B cell (primary cell): ENCODE measurements around the gene TCF3. TPM values are rescaled to one million over a fixed set of nuclear protein-coding genes. Genes with fewer than 3 reads are reported as not detected.

Experiments
- ATAC-seq: fragments of 200-7000 bp; cut with Tn5 transposase; one replicate; pipeline ENCODE4 v1.10.0; 2021; ENCODE audit warnings: low read depth, mild to moderate bottlenecking, moderate number of reproducible peaks, moderate library complexity
- CTCF ChIA-PET: fragments of 350-600 bp; sonication (Branson Sonifier 250); formaldehyde crosslinking; loops from one replicate; lab custom pipeline; 2021; ENCODE audit warnings: antibody characterized with exemption, inconsistent platforms; lab: Charles Lee
- POLR2A ChIA-PET: fragments of 350-600 bp; sonication (Branson Sonifier 250); formaldehyde crosslinking; loops from one replicate; lab custom pipeline; 2021; ENCODE audit warnings: antibody characterized with exemption; lab: Charles Lee
- DNase-seq: peaks from one replicate; pipeline ENCODE4 v3.0.0; 2013
- H2AFZ ChIP-seq: 2 replicates; pipeline ENCODE4 v1.6.1; 2012; ENCODE audit warnings: mild to moderate bottlenecking, low read depth, low read length; ENCODE audit not compliant: insufficient read depth, poor library complexity, severe bottlenecking
- H3K27ac ChIP-seq, 2 donors: 1 replicate in 1 of 2; 2 replicates in 1 of 2; pipeline ENCODE4 v1.5.1; 2012 to 2013; ENCODE audit warnings: low read length in 2 of 2, mild to moderate bottlenecking in 2 of 2, moderate library complexity in 1 of 2
- H3K27me3 ChIP-seq, 4 experiments: fragments of 200-600 bp in 1 of 4; sonication (generic) in 1 of 4; replicated peaks in 1 of 4; 1 replicate in 2 of 4; 2 replicates in 2 of 4; pipeline versions ENCODE4 v1.6.1 to v1.7.0; 2013 to 2016; ENCODE audit warnings: low read length in 3 of 4, mild to moderate bottlenecking in 2 of 4, mixed read lengths in 1 of 4, moderate library complexity in 1 of 4; ENCODE audit not compliant: insufficient read depth in 4 of 4, control insufficient read depth in 3 of 4; ENCODE audit errors: control extremely low read depth in 1 of 4
- H3K36me3 ChIP-seq, 2 experiments: replicated peaks in 1 of 2; 1 replicate in 1 of 2; 2 replicates in 1 of 2; pipeline versions ENCODE4 v1.6.1 to v1.7.1; 2013; ENCODE audit warnings: low read length in 1 of 2; ENCODE audit not compliant: insufficient read depth in 2 of 2, control insufficient read depth in 1 of 2; ENCODE audit errors: control extremely low read depth in 1 of 2, extremely low read depth in 1 of 2
- H3K4me1 ChIP-seq, 2 donors: fragments of 200-600 bp in 1 of 2; sonication (generic) in 1 of 2; 1 replicate in 1 of 2; 2 replicates in 1 of 2; pipeline versions ENCODE4 v1.5.1 to v1.6.1; 2013 to 2017; ENCODE audit warnings: low read length in 2 of 2; ENCODE audit not compliant: control insufficient read depth in 2 of 2, insufficient read depth in 2 of 2
- H3K4me2 ChIP-seq: replicated peaks from 2 replicates; pipeline ENCODE3; 2012; ENCODE audit warnings: mild to moderate bottlenecking, low read depth, low read length; ENCODE audit not compliant: poor library complexity, severe bottlenecking
- H3K4me3 ChIP-seq, 5 experiments: fragments of 200-600 bp in 1 of 5; sonication (generic) in 1 of 5; 1 replicate in 3 of 5; 2 replicates in 2 of 5; pipeline versions ENCODE4 v1.5.1 to v1.7.0; 2011 to 2016; ENCODE audit warnings: low read length in 4 of 5, mild to moderate bottlenecking in 4 of 5, low read depth in 2 of 5, control low read depth in 1 of 5, moderate library complexity in 1 of 5; ENCODE audit not compliant: insufficient read depth in 1 of 5; ENCODE audit errors: control extremely low read depth in 1 of 5, extremely low read depth in 1 of 5
- H3K79me2 ChIP-seq: fragments of 200-600 bp; sonication (generic); one replicate; pipeline ENCODE4 v1.6.0; 2016; ENCODE audit warnings: low read length; ENCODE audit not compliant: control insufficient read depth, insufficient read depth
- H3K9ac ChIP-seq: fragments of 200-600 bp; sonication (generic); 2 replicates; pipeline ENCODE4 v1.6.1; 2017; ENCODE audit warnings: mild to moderate bottlenecking, low read length, moderate library complexity
- H3K9me3 ChIP-seq, 3 donors: one replicate each; pipeline versions ENCODE4 v1.6.1 to v1.7.1; 2013; ENCODE audit warnings: low read length in 2 of 3; ENCODE audit not compliant: control insufficient read depth in 2 of 3, insufficient read depth in 1 of 3; ENCODE audit errors: control extremely low read depth in 1 of 3
- H4K20me1 ChIP-seq: 2 replicates; pipeline ENCODE4 v1.6.0; 2012; ENCODE audit warnings: mild to moderate bottlenecking, low read length; ENCODE audit not compliant: insufficient read depth, control insufficient read depth, poor library complexity, severe bottlenecking
- H3K27ac Mint-ChIP-seq: one replicate; pipeline ENCODE4 v1.8.0; 2021; ENCODE audit warnings: mixed read lengths
- H3K27me3 Mint-ChIP-seq: one replicate; pipeline ENCODE4 v1.8.0; 2021; ENCODE audit warnings: mixed read lengths
- H3K4me1 Mint-ChIP-seq: one replicate; pipeline ENCODE4 v1.8.0; 2021; ENCODE audit warnings: mixed read lengths
- H3K4me3 Mint-ChIP-seq: one replicate; pipeline ENCODE4 v1.8.0; 2021; ENCODE audit warnings: mixed read lengths
- H3K9me3 Mint-ChIP-seq: one replicate; pipeline ENCODE4 v1.8.0; 2022; ENCODE audit warnings: mixed read lengths; ENCODE audit not compliant: insufficient read depth
- EZH2 ChIP-seq: IDR thresholded peaks from 2 replicates; pipeline ENCODE4 v1.6.1; 2012; ENCODE audit warnings: borderline replicate concordance, low read depth, mild to moderate bottlenecking, moderate library complexity, low read length; ENCODE audit not compliant: insufficient read depth, poor library complexity, severe bottlenecking
- WGBS: methylation state at CpG from one replicate; pipeline ENCODE4 v1.1.5; 2013; ENCODE audit warnings: missing lambda C conversion rate; ENCODE audit not compliant: insufficient coverage; 5-methylcytosine and 5-hydroxymethylcytosine counted together
- intact Hi-C: fragments of 100-400 bp; cut with micrococcal nuclease; formaldehyde crosslinking; loops from one replicate; pipeline ENCODE4 v1.10.0; 2022
- polyA plus RNA-seq: library from polyadenylated mRNA; depleted of rRNA; stranded (reverse); fragments of >200 nt; gene quantifications from 2 replicates; pipeline ENCODE4 v1.2.3, GENCODE V29; 2012
- total RNA-seq, 2 donors: library from RNA; stranded (reverse); fragments of 120-200 nt in 1 of 2; gene quantifications; 1 replicate in 1 of 2; 2 replicates in 1 of 2; pipeline versions ENCODE4 v1.2.3 to v1.2.4, GENCODE V29; 2013 to 2022
- TF ChIP-seq, protein P1 (sequence below): fragments of 200-600 bp; IDR thresholded peaks from one replicate; pipeline ENCODE4 v1.8.0; 2022; ENCODE audit warnings: antibody characterized with exemption, mild to moderate bottlenecking

The TCF3 gene
- total and polyA plus RNA-seq, 2 donors (not counting 1 experiment from before 2014, with no cell fraction given): 278 to 588 TPM

DNA sequence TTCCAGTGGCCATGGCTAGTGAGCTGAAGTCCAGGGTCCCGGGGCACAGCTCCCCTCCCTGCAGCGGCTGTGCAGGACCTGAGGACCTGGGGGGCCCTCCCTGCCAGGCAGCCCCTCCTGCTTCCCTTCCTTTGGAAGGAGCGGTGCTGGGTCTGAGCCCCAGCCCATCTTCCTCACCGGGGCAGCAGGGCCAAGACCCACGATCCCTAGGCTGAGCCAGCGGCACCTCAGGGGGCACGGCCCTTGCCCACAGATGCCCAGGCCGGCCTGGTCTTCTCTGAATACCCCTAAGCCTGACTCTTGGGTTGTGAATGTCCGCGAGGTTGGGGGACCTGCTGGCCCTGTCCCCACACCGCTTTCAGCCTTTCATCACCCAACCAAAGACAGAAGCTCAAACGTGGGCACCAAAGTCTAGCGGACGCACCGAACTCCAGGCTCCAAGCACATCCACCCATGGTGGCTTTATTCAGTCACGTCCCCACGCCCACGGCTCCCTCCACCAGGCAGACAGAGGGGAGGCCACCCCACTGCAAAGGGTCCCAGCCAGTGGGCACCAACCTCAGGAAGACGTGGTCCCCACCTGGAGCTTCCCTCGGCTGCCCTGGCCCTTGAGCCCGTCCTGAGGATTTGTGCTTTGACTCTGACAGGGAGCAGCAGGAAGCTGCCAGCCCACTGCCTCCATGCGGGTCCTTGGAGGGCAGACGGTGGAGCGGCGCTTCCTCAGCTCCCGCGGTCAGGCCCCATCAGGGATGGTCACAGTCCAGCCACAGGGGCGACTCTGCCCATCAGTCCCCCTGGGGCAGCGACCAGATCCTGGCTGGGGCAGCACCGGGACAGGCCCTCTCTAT, 75.9 kb downstream of the TCF3 start:
- WGBS: 92% methylated on average over 30 of the region's 30 CpGs
- Histone ChIP-seq H3K4me1 (no peaks in the 10 kb centered on the region), H3K27ac (no peak overlapping the region), H3K4me2 (no peak overlapping the region), H4K20me1 (peaks cover 11% of the 10 kb centered on the region), H3K27me3 (no peaks in the 10 kb centered on the region), H3K9ac (no peak overlapping the region), H3K4me3 (no peak overlapping the region), H3K36me3 (peaks cover 0 to 40% of the 10 kb centered on the region in 2 experiments), H2AFZ (no peak overlapping the region), H3K9me3 (no peaks in the 10 kb centered on the region), H3K79me2 (peaks cover 11% of the 10 kb centered on the region)
- DNase-seq: no peak
- H3K4me1 Mint-ChIP-seq: no peaks in the 10 kb centered on the region
- no peak for ATAC-seq
- intact Hi-C loops: no loop called here
- no peak overlapping the region for H3K27ac Mint-ChIP-seq
- no peak for TF ChIP-seq EZH2
- TF ChIP-seq, protein P1, sequence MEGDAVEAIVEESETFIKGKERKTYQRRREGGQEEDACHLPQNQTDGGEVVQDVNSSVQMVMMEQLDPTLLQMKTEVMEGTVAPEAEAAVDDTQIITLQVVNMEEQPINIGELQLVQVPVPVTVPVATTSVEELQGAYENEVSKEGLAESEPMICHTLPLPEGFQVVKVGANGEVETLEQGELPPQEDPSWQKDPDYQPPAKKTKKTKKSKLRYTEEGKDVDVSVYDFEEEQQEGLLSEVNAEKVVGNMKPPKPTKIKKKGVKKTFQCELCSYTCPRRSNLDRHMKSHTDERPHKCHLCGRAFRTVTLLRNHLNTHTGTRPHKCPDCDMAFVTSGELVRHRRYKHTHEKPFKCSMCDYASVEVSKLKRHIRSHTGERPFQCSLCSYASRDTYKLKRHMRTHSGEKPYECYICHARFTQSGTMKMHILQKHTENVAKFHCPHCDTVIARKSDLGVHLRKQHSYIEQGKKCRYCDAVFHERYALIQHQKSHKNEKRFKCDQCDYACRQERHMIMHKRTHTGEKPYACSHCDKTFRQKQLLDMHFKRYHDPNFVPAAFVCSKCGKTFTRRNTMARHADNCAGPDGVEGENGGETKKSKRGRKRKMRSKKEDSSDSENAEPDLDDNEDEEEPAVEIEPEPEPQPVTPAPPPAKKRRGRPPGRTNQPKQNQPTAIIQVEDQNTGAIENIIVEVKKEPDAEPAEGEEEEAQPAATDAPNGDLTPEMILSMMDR: no peak
- no peaks in the 10 kb centered on the region for H3K27me3 Mint-ChIP-seq
- CTCF ChIA-PET: no interaction called here
- H3K9me3 Mint-ChIP-seq: no peaks in the 10 kb centered on the region
- POLR2A ChIA-PET: no interaction called here
- no peak overlapping the region for H3K4me3 Mint-ChIP-seq
